ENCODE measurements around the gene MORF4L1.

DNA sequence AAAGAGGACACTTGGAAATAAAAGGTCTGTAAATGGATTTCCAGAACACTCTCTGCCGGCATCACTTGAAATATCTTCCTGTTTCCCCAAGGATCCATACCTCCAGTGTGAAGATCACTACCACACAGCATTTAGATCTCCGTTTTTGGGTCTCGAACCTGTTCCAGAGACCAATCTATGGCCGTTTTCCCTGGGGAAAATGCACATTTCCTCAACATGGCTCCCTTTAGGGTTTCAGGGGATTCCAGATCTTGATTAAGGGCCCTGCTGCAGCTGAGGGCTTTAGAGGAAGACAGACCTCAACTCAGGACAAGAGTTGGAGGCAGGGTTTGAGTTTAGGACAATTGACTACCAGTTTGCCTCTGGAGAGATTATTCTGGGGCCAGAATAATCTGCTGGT is 70.1 kb downstream of the MORF4L1 start:
- TF ChIP-seq POLR2A (IDR thresholded peaks at IDR 0.05; ENCODE audit: low read depth, low read length) = no peak
- no peak for TF ChIP-seq RAD21 (IDR thresholded peaks at IDR 0.05; ENCODE audit: insufficient read depth, low read depth, low read length)
- TF ChIP-seq CHD4 (IDR thresholded peaks at IDR 0.05) = no peak
- TF ChIP-seq, protein P1, sequence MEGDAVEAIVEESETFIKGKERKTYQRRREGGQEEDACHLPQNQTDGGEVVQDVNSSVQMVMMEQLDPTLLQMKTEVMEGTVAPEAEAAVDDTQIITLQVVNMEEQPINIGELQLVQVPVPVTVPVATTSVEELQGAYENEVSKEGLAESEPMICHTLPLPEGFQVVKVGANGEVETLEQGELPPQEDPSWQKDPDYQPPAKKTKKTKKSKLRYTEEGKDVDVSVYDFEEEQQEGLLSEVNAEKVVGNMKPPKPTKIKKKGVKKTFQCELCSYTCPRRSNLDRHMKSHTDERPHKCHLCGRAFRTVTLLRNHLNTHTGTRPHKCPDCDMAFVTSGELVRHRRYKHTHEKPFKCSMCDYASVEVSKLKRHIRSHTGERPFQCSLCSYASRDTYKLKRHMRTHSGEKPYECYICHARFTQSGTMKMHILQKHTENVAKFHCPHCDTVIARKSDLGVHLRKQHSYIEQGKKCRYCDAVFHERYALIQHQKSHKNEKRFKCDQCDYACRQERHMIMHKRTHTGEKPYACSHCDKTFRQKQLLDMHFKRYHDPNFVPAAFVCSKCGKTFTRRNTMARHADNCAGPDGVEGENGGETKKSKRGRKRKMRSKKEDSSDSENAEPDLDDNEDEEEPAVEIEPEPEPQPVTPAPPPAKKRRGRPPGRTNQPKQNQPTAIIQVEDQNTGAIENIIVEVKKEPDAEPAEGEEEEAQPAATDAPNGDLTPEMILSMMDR (IDR thresholded peaks at IDR 0.05 in 2 of 3, conservative IDR thresholded peaks at IDR 0.05 in 1 of 3; ENCODE audit: control insufficient read depth in 2 of 3, extremely low read depth in 1 of 3, insufficient read depth in 1 of 3, low read depth in 3 of 3, low read length in 3 of 3) = no peak
- TF ChIP-seq NFYB (IDR thresholded peaks at IDR 0.05; ENCODE audit: insufficient read depth, low read depth, low read length) = no peak
- no peak for TF ChIP-seq TARDBP (IDR thresholded peaks at IDR 0.05; ENCODE audit: borderline replicate concordance)
- TF ChIP-seq CREM (IDR thresholded peaks at IDR 0.05; ENCODE audit: low read depth) = no peak

Measured in GM12878 (cell line).